Measurements from ENCODE around the gene FANCI.

Gene FANCI

GRCh38 chr15:89208256-89208655 lies 35.5 kb upstream of the FANCI start:
- no peak for DNase-seq (ENCODE audit: low spot score)
- Mint-ChIP-seq H3K36me3 (ENCODE audit: low read depth) (peaks cover 5% of the 10 kb centered on the region), H3K4me1 (ENCODE audit: low read depth) (peaks cover 30% of the 10 kb centered on the region)

GRCh38 chr15:89209057-89209456 lies 34.7 kb upstream of the FANCI start:
- no peaks in the 10 kb centered on the region for H3K36me3 Mint-ChIP-seq (ENCODE audit: low read depth)
- no peak overlapping the region for H3K4me3 Mint-ChIP-seq
- H3K27ac Mint-ChIP-seq = no peak overlapping the region
- H3K27me3 Mint-ChIP-seq (ENCODE audit: low read depth) = peaks cover 2% of the 10 kb centered on the region
- H3K9me3 Mint-ChIP-seq = no peaks in the 10 kb centered on the region
- DNase-seq (ENCODE audit: low spot score) = no peak
- peaks cover 22% of the 10 kb centered on the region for H3K4me1 Mint-ChIP-seq (ENCODE audit: low read depth)

More at GRCh38 chr15:89208256-89208655, 35.5 kb upstream of the FANCI start:
- H3K27me3 Mint-ChIP-seq (ENCODE audit: low read depth) = no peaks in the 10 kb centered on the region
- H3K4me3 Mint-ChIP-seq = no peak overlapping the region
- no peak overlapping the region for H3K27ac Mint-ChIP-seq
- no peaks in the 10 kb centered on the region for H3K9me3 Mint-ChIP-seq

- H3K4me1 Mint-ChIP-seq (ENCODE audit: low read depth) = peaks cover 5% of the 10 kb centered on the region
- H3K9me3 Mint-ChIP-seq = no peaks in the 10 kb centered on the region
- no peak overlapping the region for H3K4me3 Mint-ChIP-seq
- DNase-seq (ENCODE audit: low spot score) = no peak
- no peak overlapping the region for H3K27ac Mint-ChIP-seq
- no peaks in the 10 kb centered on the region for H3K36me3 Mint-ChIP-seq (ENCODE audit: low read depth)
- peaks cover 2% of the 10 kb centered on the region for H3K27me3 Mint-ChIP-seq (ENCODE audit: low read depth)
These were observed 32.1 kb upstream of the FANCI start for GRCh38 chr15:89211678-89212170.

GRCh38 chr15:89215627-89216026 lies 28.2 kb upstream of the FANCI start:
- H3K27ac Mint-ChIP-seq = no peak overlapping the region
- peaks cover 6% of the 10 kb centered on the region for H3K27me3 Mint-ChIP-seq (ENCODE audit: low read depth)
- no peak overlapping the region for H3K4me3 Mint-ChIP-seq
- DNase-seq (ENCODE audit: low spot score) = no peak
- no peaks in the 10 kb centered on the region for H3K4me1 Mint-ChIP-seq (ENCODE audit: low read depth)
- no peaks in the 10 kb centered on the region for H3K9me3 Mint-ChIP-seq
- H3K36me3 Mint-ChIP-seq (ENCODE audit: low read depth) = no peaks in the 10 kb centered on the region

- no peak for DNase-seq (ENCODE audit: low spot score)
- H3K27me3 Mint-ChIP-seq (ENCODE audit: low read depth) = peaks cover 6% of the 10 kb centered on the region
- no peaks in the 10 kb centered on the region for H3K9me3 Mint-ChIP-seq
- no peaks in the 10 kb centered on the region for H3K4me1 Mint-ChIP-seq (ENCODE audit: low read depth)
- H3K27ac Mint-ChIP-seq = no peak overlapping the region
- no peaks in the 10 kb centered on the region for H3K36me3 Mint-ChIP-seq (ENCODE audit: low read depth)
- no peak overlapping the region for H3K4me3 Mint-ChIP-seq
These were observed 26.7 kb upstream of the FANCI start for GRCh38 chr15:89217031-89217430.

GRCh38 chr15:89217686-89218376 lies 25.9 kb upstream of the FANCI start:
- Mint-ChIP-seq H3K36me3 (ENCODE audit: low read depth) (no peaks in the 10 kb centered on the region), H3K9me3 (no peaks in the 10 kb centered on the region), H3K27ac (no peak overlapping the region), H3K4me3 (no peak overlapping the region), H3K27me3 (ENCODE audit: low read depth) (peaks cover 7% of the 10 kb centered on the region), H3K4me1 (ENCODE audit: low read depth) (no peaks in the 10 kb centered on the region)
- no peak for DNase-seq (ENCODE audit: low spot score)

- H3K4me3 Mint-ChIP-seq = no peak overlapping the region
- no peak for DNase-seq (ENCODE audit: low spot score)
- no peaks in the 10 kb centered on the region for H3K36me3 Mint-ChIP-seq (ENCODE audit: low read depth)
- H3K9me3 Mint-ChIP-seq = no peaks in the 10 kb centered on the region
- H3K4me1 Mint-ChIP-seq (ENCODE audit: low read depth) = no peaks in the 10 kb centered on the region
- peaks cover 6% of the 10 kb centered on the region for H3K27me3 Mint-ChIP-seq (ENCODE audit: low read depth)
- H3K27ac Mint-ChIP-seq = no peak overlapping the region
These were observed 25.2 kb upstream of the FANCI start for GRCh38 chr15:89218531-89218930.

- Mint-ChIP-seq H3K27ac (no peak within 1 kb of the TSS), H3K4me1 (ENCODE audit: low read depth) (no peaks in the 10 kb centered on the region), H3K36me3 (ENCODE audit: low read depth) (no peaks in the 10 kb centered on the region), H3K27me3 (ENCODE audit: low read depth) (peaks cover 6% of the 10 kb centered on the region), H3K9me3 (no peaks in the 10 kb centered on the region), H3K4me3 (no peak within 1 kb of the TSS)
- DNase-seq (ENCODE audit: low spot score) = no peak
These were observed 22.2 kb upstream of the FANCI start, which contains the start of gene RLBP1 for GRCh38 chr15:89221543-89221942. Gene RLBP1, minus strand, starts transcription at chr15:89221579. Its CDS starts 2,604 bp downstream, at chr15:89218975.

- Mint-ChIP-seq H3K36me3 (ENCODE audit: low read depth) (no peaks in the 10 kb centered on the region), H3K27me3 (ENCODE audit: low read depth) (peaks cover 10% of the 10 kb centered on the region), H3K4me1 (ENCODE audit: low read depth) (peaks cover 2% of the 10 kb centered on the region), H3K27ac (no peak overlapping the region), H3K4me3 (no peak overlapping the region), H3K9me3 (no peaks in the 10 kb centered on the region)
- DNase-seq (ENCODE audit: low spot score) = no peak
These were observed 18.2 kb upstream of the FANCI start for GRCh38 chr15:89225588-89225987.

GRCh38 chr15:89226359-89227221 lies 17.2 kb upstream of the FANCI start:
- DNase-seq (ENCODE audit: low spot score) = no peak
- Mint-ChIP-seq H3K36me3 (ENCODE audit: low read depth) (no peaks in the 10 kb centered on the region), H3K4me3 (no peak overlapping the region), H3K9me3 (no peaks in the 10 kb centered on the region), H3K27me3 (ENCODE audit: low read depth) (peaks cover 11% of the 10 kb centered on the region), H3K27ac (no peak overlapping the region), H3K4me1 (ENCODE audit: low read depth) (peaks cover 3% of the 10 kb centered on the region)

- Mint-ChIP-seq H3K9me3 (no peaks in the 10 kb centered on the region), H3K4me3 (no peak overlapping the region), H3K36me3 (ENCODE audit: low read depth) (no peaks in the 10 kb centered on the region), H3K27me3 (ENCODE audit: low read depth) (peaks cover 14% of the 10 kb centered on the region), H3K27ac (no peak overlapping the region), H3K4me1 (ENCODE audit: low read depth) (peaks cover 3% of the 10 kb centered on the region)
- no peak for DNase-seq (ENCODE audit: low spot score)
These were observed 16.4 kb upstream of the FANCI start for GRCh38 chr15:89227425-89227824.

- Mint-ChIP-seq H3K36me3 (ENCODE audit: low read depth) (no peaks in the 10 kb centered on the region), H3K9me3 (no peaks in the 10 kb centered on the region), H3K27ac (no peak overlapping the region), H3K4me3 (no peak overlapping the region), H3K4me1 (ENCODE audit: low read depth) (peaks cover 3% of the 10 kb centered on the region), H3K27me3 (ENCODE audit: low read depth) (peaks cover 22% of the 10 kb centered on the region)
- no peak for DNase-seq (ENCODE audit: low spot score)
These were observed 13.5 kb upstream of the FANCI start for GRCh38 chr15:89230277-89230676.

- H3K4me1 Mint-ChIP-seq (ENCODE audit: low read depth) = peaks cover 3% of the 10 kb centered on the region
- DNase-seq (ENCODE audit: low spot score) = no peak
- peaks cover 31% of the 10 kb centered on the region for H3K27me3 Mint-ChIP-seq (ENCODE audit: low read depth)
- no peak overlapping the region for H3K27ac Mint-ChIP-seq
- no peak overlapping the region for H3K4me3 Mint-ChIP-seq
- H3K36me3 Mint-ChIP-seq (ENCODE audit: low read depth) = no peaks in the 10 kb centered on the region
- no peaks in the 10 kb centered on the region for H3K9me3 Mint-ChIP-seq
These were observed 11.9 kb upstream of the FANCI start for GRCh38 chr15:89231832-89232231.
